ENCODE measurements around the gene C12orf76. TPM values are rescaled to one million over a fixed set of nuclear protein-coding genes. Genes with fewer than 3 reads are reported as not detected.

Gene C12orf76
- total and polyA plus RNA-seq, 2 of the 13 experiments (the other 11 are each of a cell fraction or from before 2014, with no cell fraction given): 15.8 to 38.4 TPM

DNA sequence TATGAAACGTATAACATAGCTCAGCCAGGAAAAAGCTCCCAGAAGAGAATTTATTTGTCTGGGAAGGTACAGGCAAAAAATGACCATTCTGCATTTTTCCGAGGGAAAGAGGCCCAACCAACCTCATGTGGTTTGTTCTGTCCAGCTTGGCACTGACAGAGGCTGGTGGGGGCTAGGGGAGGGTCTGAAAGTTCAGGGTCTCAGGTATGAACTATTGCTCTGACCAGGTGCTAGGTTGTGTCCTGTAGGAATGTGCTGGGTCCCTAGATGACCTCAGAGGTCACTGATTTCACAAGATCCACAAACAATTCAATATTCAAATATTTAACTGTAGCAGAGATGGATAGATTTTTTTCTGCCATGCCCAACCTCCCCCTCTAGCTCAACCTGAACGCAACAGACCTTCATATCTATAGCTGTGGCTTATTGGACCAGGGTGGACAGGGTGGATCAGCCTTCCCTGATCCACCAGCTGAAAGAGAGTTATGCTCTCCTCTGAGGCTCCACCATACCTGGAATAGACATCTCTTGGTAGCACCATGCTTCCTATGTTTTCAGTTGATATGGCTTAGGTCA is 42.9 kb upstream of the C12orf76 start (continued):
- TF ChIP-seq, protein P1, sequence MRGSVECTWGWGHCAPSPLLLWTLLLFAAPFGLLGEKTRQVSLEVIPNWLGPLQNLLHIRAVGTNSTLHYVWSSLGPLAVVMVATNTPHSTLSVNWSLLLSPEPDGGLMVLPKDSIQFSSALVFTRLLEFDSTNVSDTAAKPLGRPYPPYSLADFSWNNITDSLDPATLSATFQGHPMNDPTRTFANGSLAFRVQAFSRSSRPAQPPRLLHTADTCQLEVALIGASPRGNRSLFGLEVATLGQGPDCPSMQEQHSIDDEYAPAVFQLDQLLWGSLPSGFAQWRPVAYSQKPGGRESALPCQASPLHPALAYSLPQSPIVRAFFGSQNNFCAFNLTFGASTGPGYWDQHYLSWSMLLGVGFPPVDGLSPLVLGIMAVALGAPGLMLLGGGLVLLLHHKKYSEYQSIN (CRISPR knock-in tag; IDR thresholded peaks at IDR 0.05; ENCODE audit: borderline replicate concordance): no peak
- TF ChIP-seq MZF1 (CRISPR knock-in tag; IDR thresholded peaks at IDR 0.05; ENCODE audit: borderline replicate concordance) (no peak), ZNF234 (CRISPR knock-in tag; conservative IDR thresholded peaks at IDR 0.05) (no peak), STAG1 (CRISPR knock-in tag; IDR thresholded peaks at IDR 0.05) (no peak; the same call in 1 of the 2 replicates), MED8 (CRISPR knock-in tag; IDR thresholded peaks at IDR 0.05; ENCODE audit: insufficient replicate concordance) (no peak), RXRB (CRISPR knock-in tag; IDR thresholded peaks at IDR 0.05; ENCODE audit: borderline replicate concordance) (peak; percentile 85; the same call in 1 of the 2 replicates), MXI1 (IDR thresholded peaks at IDR 0.05; ENCODE audit: borderline replicate concordance, low read depth, low read length) (peak; percentile 53; the same call in 1 of the 3 replicates), BRD4 (CRISPR knock-in tag; IDR thresholded peaks at IDR 0.05) (no peak), ARID2 (CRISPR knock-in tag; IDR thresholded peaks at IDR 0.05; ENCODE audit: borderline replicate concordance) (no peak), ZBTB38 (CRISPR knock-in tag; IDR thresholded peaks at IDR 0.05) (no peak), TCF12 (IDR thresholded peaks at IDR 0.05) (no peak), TCF12 (CRISPR knock-in tag; IDR thresholded peaks at IDR 0.05) (peak; percentile 73; the same call in 1 of the 2 replicates), BRCA1 (CRISPR knock-in tag; IDR thresholded peaks at IDR 0.05) (no peak), ZNF772 (CRISPR knock-in tag; IDR thresholded peaks at IDR 0.05) (0 out of 2 replicates have a peak, but pooled peaks have one; percentile 33), WIZ (CRISPR knock-in tag; IDR thresholded peaks at IDR 0.05) (peak; percentile 55; the same call in 1 of the 2 replicates), RBM39 (IDR thresholded peaks at IDR 0.05; ENCODE audit: low read depth, low read length, poor library complexity, severe bottlenecking) (no peak), NCOA5 (CRISPR knock-in tag; IDR thresholded peaks at IDR 0.05) (no peak), ATF5 (CRISPR knock-in tag; IDR thresholded peaks at IDR 0.05; ENCODE audit: low read depth) (no peak), CBX5 (CRISPR knock-in tag; IDR thresholded peaks at IDR 0.05; ENCODE audit: borderline replicate concordance) (no peak; the same call in 1 of the 2 replicates), KDM5B (CRISPR knock-in tag; IDR thresholded peaks at IDR 0.05; ENCODE audit: borderline replicate concordance) (no peak), SP140L (CRISPR knock-in tag; IDR thresholded peaks at IDR 0.05; ENCODE audit: borderline replicate concordance) (no peak), SRSF4 (IDR thresholded peaks at IDR 0.05; ENCODE audit: low read depth, low read length, poor library complexity, severe bottlenecking) (no peak), ZFP1 (CRISPR knock-in tag; IDR thresholded peaks at IDR 0.05) (no peak), ZSCAN31 (CRISPR knock-in tag; IDR thresholded peaks at IDR 0.05; ENCODE audit: low read depth) (peak; percentile 80; the same call in 1 of the 2 replicates), NCOR1 (IDR thresholded peaks at IDR 0.05; ENCODE audit: borderline replicate concordance, low read length) (peak; percentile 92), ZNF878 (CRISPR knock-in tag; IDR thresholded peaks at IDR 0.05) (peak; percentile 28; the same call in 1 of the 2 replicates), MYNN (CRISPR knock-in tag; IDR thresholded peaks at IDR 0.05; ENCODE audit: low read depth) (no peak), ZNF205 (CRISPR knock-in tag; IDR thresholded peaks at IDR 0.05) (no peak), ZNF773 (CRISPR knock-in tag; IDR thresholded peaks at IDR 0.05; ENCODE audit: borderline replicate concordance) (no peak), FOXO4 (CRISPR knock-in tag; conservative IDR thresholded peaks at IDR 0.05) (no peak)

Data from HepG2 (cell line).